Measurements from ENCODE around the gene HS3ST5.

DNA sequence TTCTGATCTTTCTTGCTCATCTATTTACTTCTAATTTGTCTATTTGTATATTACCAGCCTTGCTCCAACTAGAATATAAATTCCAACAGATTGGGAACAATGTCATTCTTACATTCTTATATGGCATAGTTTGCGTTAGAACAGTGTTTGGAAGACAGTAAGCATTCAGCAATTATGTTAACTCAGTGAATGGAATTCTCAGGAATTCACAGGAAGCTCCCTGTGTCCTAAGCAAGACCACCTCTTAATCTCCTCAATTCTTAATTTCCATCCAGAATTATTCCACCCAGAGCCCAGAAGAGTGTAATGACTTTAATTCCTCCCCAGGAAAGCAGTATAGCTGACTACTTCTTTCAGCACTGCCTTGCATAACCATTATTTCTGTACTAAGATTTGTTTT, 18.2 kb upstream of the HS3ST5 start:
- TF ChIP-seq, protein P1, sequence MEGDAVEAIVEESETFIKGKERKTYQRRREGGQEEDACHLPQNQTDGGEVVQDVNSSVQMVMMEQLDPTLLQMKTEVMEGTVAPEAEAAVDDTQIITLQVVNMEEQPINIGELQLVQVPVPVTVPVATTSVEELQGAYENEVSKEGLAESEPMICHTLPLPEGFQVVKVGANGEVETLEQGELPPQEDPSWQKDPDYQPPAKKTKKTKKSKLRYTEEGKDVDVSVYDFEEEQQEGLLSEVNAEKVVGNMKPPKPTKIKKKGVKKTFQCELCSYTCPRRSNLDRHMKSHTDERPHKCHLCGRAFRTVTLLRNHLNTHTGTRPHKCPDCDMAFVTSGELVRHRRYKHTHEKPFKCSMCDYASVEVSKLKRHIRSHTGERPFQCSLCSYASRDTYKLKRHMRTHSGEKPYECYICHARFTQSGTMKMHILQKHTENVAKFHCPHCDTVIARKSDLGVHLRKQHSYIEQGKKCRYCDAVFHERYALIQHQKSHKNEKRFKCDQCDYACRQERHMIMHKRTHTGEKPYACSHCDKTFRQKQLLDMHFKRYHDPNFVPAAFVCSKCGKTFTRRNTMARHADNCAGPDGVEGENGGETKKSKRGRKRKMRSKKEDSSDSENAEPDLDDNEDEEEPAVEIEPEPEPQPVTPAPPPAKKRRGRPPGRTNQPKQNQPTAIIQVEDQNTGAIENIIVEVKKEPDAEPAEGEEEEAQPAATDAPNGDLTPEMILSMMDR (IDR thresholded peaks at IDR 0.05; ENCODE audit: low read length), result no peak
- no peak for TF ChIP-seq EZH2 (optimal IDR thresholded peaks at IDR 0.05; ENCODE audit: low read depth, low read length)

Measured in MM.1S (cell line).